ENCODE data around the gene TOP2A.

TOP2A gene

GRCh38 chr17:40417609-40418427 is at the start of gene TOP2A:
TOP2A (minus strand) TSS chr17:40417896; CDS start chr17:40417791, 105 bp downstream.
- peak; percentile 100 for DNase-seq

- DNase-seq: no peak
Observed at GRCh38 chr17:40467281-40467867, 49.7 kb upstream of the TOP2A start.

- no peak for DNase-seq
Observed at GRCh38 chr17:40466298-40466971, 48.7 kb upstream of the TOP2A start.

- DNase-seq: no peak
Observed at GRCh38 chr17:40464392-40464855, 46.7 kb upstream of the TOP2A start.

- DNase-seq: no peak
Observed at GRCh38 chr17:40463122-40463550, 45.4 kb upstream of the TOP2A start.

- DNase-seq: no peak
Observed at GRCh38 chr17:40462343-40463121, 44.8 kb upstream of the TOP2A start.

GRCh38 chr17:40461732-40462342 is 44.1 kb upstream of the TOP2A start:
- no peak for DNase-seq

GRCh38 chr17:40460968-40461731 is 43.5 kb upstream of the TOP2A start:
- DNase-seq: peak; percentile 42

GRCh38 chr17:40460604-40460967 is 42.9 kb upstream of the TOP2A start:
- DNase-seq: peak; percentile 51

- DNase-seq: no peak
Observed at GRCh38 chr17:40459636-40460603, 42.2 kb upstream of the TOP2A start.

- DNase-seq: no peak
Observed at GRCh38 chr17:40458851-40459482, 41.3 kb upstream of the TOP2A start.

GRCh38 chr17:40457964-40458791 is 40.5 kb upstream of the TOP2A start:
- DNase-seq: peak; percentile 55

GRCh38 chr17:40457369-40457768 is 39.7 kb upstream of the TOP2A start:
- no peak for DNase-seq

- no peak for DNase-seq
Observed at GRCh38 chr17:40456396-40456951, 38.8 kb upstream of the TOP2A start.

- DNase-seq: no peak
Observed at GRCh38 chr17:40454613-40454995, 36.9 kb upstream of the TOP2A start.

- no peak for DNase-seq
Observed at GRCh38 chr17:40453881-40454612, 36.4 kb upstream of the TOP2A start.

GRCh38 chr17:40452921-40453378 is 35.3 kb upstream of the TOP2A start:
- no peak for DNase-seq
